Sigmoid colon (tissue), 3 donors: ENCODE results near the gene PLD1.

Experiments
- POLR2A ChIP-seq, 2 donors: fragments of 450-650 bp; IDR thresholded peaks; one replicate each; pipeline ENCODE4 v1.6.1; 2016; ENCODE audit warnings: antibody characterized with exemption in 2 of 2, mild to moderate bottlenecking in 2 of 2, moderate library complexity in 2 of 2
- TF ChIP-seq, protein P1 (sequence below), 4 experiments: fragments of 450-650 bp in 3 of 4; fragments of 200-600 bp in 1 of 4; IDR thresholded peaks; one replicate each; pipeline ENCODE4 v1.5.1; 2016 to 2019; ENCODE audit warnings: antibody characterized with exemption in 4 of 4, mild to moderate bottlenecking in 3 of 4, moderate library complexity in 2 of 4

DNA sequence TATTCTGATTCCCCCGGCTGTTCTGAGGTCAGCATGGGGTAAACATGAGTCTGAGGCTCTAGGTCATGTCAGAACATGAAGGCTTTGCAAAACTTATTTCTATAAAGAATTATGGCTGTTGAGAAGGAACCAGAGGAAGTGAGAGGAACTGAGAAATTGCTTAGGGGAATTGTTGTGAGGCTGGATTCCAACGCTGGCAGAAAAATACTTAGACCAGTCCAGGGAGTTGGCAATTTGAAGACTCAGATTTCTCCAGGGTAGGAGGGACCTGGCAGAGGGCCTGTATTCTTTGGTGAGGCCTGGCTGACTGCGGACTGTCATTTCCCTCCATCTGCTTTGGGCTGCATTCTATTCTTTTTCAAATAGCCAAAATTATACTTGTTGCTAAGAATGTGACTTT lies 155.5 kb downstream of the PLD1 start:
- TF ChIP-seq POLR2A (IDR thresholded peaks at IDR 0.05): no peak
- TF ChIP-seq, protein P1, sequence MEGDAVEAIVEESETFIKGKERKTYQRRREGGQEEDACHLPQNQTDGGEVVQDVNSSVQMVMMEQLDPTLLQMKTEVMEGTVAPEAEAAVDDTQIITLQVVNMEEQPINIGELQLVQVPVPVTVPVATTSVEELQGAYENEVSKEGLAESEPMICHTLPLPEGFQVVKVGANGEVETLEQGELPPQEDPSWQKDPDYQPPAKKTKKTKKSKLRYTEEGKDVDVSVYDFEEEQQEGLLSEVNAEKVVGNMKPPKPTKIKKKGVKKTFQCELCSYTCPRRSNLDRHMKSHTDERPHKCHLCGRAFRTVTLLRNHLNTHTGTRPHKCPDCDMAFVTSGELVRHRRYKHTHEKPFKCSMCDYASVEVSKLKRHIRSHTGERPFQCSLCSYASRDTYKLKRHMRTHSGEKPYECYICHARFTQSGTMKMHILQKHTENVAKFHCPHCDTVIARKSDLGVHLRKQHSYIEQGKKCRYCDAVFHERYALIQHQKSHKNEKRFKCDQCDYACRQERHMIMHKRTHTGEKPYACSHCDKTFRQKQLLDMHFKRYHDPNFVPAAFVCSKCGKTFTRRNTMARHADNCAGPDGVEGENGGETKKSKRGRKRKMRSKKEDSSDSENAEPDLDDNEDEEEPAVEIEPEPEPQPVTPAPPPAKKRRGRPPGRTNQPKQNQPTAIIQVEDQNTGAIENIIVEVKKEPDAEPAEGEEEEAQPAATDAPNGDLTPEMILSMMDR (IDR thresholded peaks at IDR 0.05): no peak
